Effector memory CD8-positive, alpha-beta T cell (primary cell): ENCODE measurements around the gene ZBTB46.
"Not testable (repeated sequence)": the region's sequence is repeated elsewhere in the genome, so short reads cannot be mapped to it uniquely, and the experiment has no call there.

Experiments used
- ATAC-seq: fragments of 150-1000 bp; cut with Tn5 transposase; replicated peaks from 2 replicates; pipeline ENCODE4 v1.10.0; 2021; ENCODE audit warnings: mild to moderate bottlenecking, moderate library complexity
- DNase-seq, 3 experiments: peaks; one replicate each; pipeline ENCODE4 v3.0.0; 2021
- H3K27ac Mint-ChIP-seq, 2 donors: one replicate each; pipeline ENCODE4 v1.8.0; 2022; ENCODE audit warnings: mild to moderate bottlenecking in 2 of 2, mixed read lengths in 2 of 2, moderate library complexity in 2 of 2
- H3K27me3 Mint-ChIP-seq, 2 donors: one replicate each; pipeline ENCODE4 v1.8.0; 2022; ENCODE audit warnings: mixed read lengths in 2 of 2
- H3K36me3 Mint-ChIP-seq: one replicate; pipeline ENCODE4 v1.8.0; 2022; ENCODE audit warnings: mild to moderate bottlenecking, moderate library complexity, mixed read lengths; ENCODE audit not compliant: insufficient read depth
- H3K4me1 Mint-ChIP-seq, 2 donors: one replicate each; pipeline ENCODE4 v1.8.0; 2022; ENCODE audit warnings: low read depth in 2 of 2, mixed read lengths in 2 of 2
- H3K4me3 Mint-ChIP-seq, 2 donors: one replicate each; pipeline ENCODE4 v1.8.0; 2022; ENCODE audit warnings: mild to moderate bottlenecking in 2 of 2, mixed read lengths in 2 of 2, moderate library complexity in 2 of 2
- H3K9me3 Mint-ChIP-seq, 2 donors: one replicate each; pipeline ENCODE4 v1.8.0; 2022; ENCODE audit warnings: mixed read lengths in 2 of 2
- total RNA-seq, 9 experiments: gene quantifications; one replicate each; lab custom pipeline; 2026; lab: John Stamatoyannopoulos, UW

The ZBTB46 gene, protein sequence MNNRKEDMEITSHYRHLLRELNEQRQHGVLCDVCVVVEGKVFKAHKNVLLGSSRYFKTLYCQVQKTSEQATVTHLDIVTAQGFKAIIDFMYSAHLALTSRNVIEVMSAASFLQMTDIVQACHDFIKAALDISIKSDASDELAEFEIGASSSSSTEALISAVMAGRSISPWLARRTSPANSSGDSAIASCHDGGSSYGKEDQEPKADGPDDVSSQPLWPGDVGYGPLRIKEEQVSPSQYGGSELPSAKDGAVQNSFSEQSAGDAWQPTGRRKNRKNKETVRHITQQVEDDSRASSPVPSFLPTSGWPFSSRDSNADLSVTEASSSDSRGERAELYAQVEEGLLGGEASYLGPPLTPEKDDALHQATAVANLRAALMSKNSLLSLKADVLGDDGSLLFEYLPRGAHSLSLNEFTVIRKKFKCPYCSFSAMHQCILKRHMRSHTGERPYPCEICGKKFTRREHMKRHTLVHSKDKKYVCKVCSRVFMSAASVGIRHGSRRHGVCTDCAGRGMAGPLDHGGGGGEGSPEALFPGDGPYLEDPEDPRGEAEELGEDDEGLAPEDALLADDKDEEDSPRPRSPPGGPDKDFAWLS
- total RNA-seq: 0 to 4.2 (median 0.67) reads per million in 9 experiments

DNA sequence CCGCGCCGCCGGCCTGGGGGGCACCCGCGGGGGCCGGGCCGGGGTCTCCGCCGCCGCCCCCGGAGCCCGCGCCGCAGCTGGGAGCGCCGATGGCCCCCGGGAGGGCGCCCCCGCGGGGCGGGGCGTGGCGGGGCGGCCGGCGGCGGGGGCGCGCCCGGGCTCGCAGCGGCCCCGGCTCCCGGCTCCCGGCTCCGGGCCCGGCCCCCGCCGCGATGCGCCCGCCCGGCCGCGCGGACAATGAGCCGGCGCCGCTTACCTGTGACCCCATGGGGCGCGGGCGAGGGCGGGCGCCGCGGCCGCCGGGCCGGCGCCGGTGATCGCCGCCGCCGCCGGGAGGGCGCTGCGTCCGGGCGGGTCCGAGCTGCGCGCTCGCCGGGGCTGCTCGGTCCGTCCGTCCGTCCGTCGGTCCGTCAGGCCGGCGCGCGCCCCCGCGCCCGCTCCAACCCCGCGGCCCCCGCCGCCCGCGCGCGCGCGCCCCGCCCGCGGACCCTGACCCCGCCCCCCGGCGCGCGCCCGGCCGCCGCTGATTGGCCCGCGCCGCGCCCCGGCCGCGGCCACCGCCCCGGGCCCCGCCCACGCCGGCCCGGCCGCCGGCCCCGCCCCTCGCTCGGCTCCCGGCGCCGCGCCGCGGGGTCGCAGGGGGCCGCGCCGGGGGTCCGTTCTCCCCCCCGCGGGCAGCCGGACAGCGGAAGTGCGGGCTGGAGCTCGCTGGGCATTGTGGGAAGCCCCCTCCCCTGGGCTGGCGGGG, at the start of gene ZBTB46:
Gene ZBTB46, minus strand, starts transcription at position 424 of the 748 bp plus-strand sequence. CDS start 40,507 bp downstream, outside the sequence.
- Mint-ChIP-seq H3K36me3 (peaks cover 3% of the 10 kb centered on the region), H3K27ac (peak within 1 kb of the TSS in 1 of 2 donors; percentile 65), H3K4me1 (peaks cover 8 to 9% of the 10 kb centered on the region in 2 donors), H3K9me3 (no peaks in the 10 kb centered on the region), H3K27me3 (peaks cover 33 to 54% of the 10 kb centered on the region in 2 donors), H3K4me3 (peak within 1 kb of the TSS; percentile 81 to 92)
- peak; percentile 43 for ATAC-seq
- no peak for DNase-seq

DNA sequence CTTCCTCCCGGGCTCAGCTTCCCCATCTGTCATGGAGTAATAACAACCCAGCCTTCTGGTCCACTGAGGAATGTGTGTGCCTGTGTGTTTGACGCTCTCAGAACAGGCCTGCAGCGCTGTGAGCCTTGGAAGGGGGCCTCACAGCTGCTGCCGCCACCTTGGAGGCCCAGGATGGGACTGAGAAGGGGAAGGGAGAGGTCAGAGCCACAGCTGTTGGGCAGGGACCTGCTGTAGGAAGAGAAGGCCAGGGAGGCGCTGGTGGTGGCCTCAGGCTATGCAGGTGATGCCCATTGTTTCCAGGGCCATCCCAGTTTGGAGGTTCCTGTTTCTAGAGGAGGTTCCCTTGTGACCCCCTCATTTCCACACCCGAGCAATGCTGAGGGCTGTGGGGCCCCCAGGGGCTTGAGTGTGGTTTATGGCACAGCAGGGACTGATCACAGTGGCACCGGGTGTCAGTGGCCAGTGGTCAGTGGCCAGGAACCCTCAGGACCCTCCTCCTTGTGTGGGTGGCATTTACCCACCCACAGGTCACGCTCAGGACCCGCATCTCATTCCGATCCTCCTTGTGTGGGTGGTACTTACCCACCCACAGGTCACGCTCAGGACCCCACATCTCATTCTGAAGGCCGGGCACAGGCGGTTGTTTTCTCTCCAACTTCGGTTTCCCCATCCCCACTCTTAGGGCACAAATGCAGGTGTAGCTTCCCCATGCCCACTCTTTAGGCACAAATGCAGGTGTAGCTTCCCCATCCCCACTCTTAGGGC, 48.0 kb upstream of the ZBTB46 start:
- H3K36me3 Mint-ChIP-seq: peaks cover 48% of the 10 kb centered on the region
- H3K9me3 Mint-ChIP-seq: no peaks in the 10 kb centered on the region
- H3K27ac Mint-ChIP-seq: no peak overlapping the region
- DNase-seq (no peak), ATAC-seq (no peak)
- no peak overlapping the region for H3K4me3 Mint-ChIP-seq
- H3K4me1 Mint-ChIP-seq: no peaks in the 10 kb centered on the region
- no peaks in the 10 kb centered on the region for H3K27me3 Mint-ChIP-seq

DNA sequence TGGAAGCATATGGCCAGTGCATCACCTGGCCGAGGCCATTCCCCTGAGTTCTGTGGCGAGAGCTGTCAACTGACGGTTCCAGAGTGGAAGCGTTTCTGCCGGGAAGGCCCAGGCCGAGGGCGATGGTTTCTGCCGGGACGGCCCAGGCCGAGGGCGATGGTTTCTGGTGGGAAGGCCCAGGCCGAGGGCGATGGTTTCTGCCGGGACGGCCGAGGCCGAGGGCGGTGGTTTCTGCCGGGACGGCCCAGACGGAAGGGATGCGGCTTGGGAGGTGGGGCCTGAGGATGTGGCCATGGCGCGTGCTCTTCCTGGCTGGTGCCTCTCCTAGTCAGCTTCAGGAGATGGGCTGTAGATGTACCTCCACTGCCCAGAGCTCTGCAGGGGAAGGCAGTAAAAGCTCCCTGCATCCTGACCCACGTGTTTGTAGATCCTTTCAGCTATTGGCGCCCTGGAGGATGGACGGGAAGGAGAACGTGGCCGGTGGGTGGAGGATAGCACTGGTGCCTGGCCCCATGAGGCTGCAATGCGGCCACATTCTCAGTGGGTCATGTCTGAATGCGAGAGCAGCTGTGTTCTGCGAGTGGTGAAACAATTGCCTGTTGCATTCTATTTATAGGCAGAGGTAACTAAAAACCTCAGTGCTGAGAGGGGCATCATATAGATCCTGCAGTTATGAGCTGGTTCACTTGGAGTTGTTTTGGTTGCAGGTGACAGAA, 46.8 kb upstream of the ZBTB46 start:
- Mint-ChIP-seq H3K27ac (no peak overlapping the region), H3K36me3 (peaks cover 56% of the 10 kb centered on the region), H3K4me3 (no peak overlapping the region), H3K4me1 (peaks cover 0 to 3% of the 10 kb centered on the region in 2 donors), H3K9me3 (no peaks in the 10 kb centered on the region), H3K27me3 (no peaks in the 10 kb centered on the region)
- ATAC-seq (no peak), DNase-seq (no peak)

DNA sequence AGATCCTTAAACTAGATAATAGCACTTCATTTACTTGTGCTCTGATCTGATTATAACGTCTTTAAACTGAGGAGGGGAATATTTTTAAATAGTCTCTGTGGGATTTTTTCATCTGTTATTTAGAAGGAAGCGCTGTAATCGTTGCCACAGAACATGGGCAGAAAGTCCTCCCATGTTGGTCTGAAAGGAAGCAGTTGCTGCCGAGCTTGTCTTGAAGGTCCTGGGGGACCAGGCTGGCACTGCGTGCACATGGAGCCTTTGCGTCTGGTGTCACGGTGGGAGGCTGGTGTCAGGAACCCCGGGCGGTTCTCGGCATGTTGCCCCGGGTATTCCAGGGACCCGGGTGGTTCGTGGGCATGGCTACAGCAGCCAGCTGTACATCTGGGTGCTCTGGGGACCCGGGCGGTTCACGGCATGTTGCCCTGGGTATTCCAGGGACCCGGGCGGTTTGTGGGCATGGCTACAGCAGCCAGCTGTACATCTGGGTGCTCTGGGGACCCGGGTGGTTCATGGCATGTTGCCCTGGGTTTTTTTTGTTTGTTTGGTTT, 45.5 kb upstream of the ZBTB46 start:
- Mint-ChIP-seq H3K4me3 (no peak overlapping the region), H3K4me1 (peaks cover 0 to 3% of the 10 kb centered on the region in 2 donors), H3K27ac (no peak overlapping the region), H3K9me3 (no peaks in the 10 kb centered on the region), H3K27me3 (no peaks in the 10 kb centered on the region), H3K36me3 (peaks cover 59% of the 10 kb centered on the region)
- ATAC-seq (no peak), DNase-seq (no peak)

DNA sequence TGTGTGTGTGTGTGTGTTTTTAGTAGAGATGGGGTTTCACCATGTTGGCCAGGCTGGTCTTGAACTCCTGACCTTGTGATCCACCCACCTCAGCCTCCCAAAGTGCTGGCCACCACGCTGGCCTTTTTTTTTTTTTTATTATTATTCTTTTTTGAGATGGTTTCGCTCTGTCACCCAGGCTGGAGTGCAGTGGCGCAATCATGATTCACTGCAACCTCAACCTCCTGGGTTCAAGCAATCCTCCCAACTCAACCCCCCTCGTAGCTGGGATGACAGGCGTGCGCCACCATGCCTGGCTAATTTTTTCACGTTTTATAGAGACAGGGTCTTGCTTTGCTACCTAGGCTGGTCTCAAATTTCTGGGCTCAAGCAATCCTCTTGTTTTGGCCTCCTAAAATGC, 43.2 kb upstream of the ZBTB46 start:
- H3K9me3 Mint-ChIP-seq, H3K27ac Mint-ChIP-seq, H3K27me3 Mint-ChIP-seq, DNase-seq, H3K4me3 Mint-ChIP-seq, H3K4me1 Mint-ChIP-seq, ATAC-seq: not testable (repeated sequence)
- peaks cover 73% of the 10 kb centered on the region for H3K36me3 Mint-ChIP-seq

DNA sequence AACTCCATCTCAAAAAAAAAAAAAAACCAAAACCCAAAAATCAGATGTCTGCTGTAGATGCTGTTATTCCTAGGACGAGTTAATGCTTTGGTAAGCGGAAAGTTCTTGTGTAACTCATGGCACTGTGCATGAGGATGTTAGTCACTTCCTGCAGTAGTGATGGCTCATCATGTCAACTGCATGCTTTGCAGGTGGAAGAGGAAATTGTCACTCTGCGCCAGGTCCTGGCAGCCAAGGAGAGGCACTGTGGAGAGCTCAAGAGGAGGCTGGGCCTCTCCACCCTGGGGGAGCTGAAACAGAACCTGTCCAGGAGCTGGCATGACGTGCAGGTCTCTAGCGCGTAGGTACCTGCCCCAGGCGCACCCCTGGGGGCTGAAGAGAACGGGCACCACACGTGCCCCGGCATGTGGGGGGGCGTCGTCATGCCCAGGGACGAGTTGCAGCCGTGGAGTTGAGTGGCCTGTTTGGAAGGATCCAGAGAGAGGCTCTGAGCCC, 42.5 kb upstream of the ZBTB46 start:
- peak overlapping the region in 1 of 2 donors; percentile 69 for H3K27ac Mint-ChIP-seq
- no peaks in the 10 kb centered on the region for H3K9me3 Mint-ChIP-seq
- ATAC-seq (peak; percentile 63), DNase-seq (no peak)
- peaks cover 0 to 3% of the 10 kb centered on the region in 2 donors for H3K4me1 Mint-ChIP-seq
- no peak overlapping the region for H3K4me3 Mint-ChIP-seq
- H3K27me3 Mint-ChIP-seq: no peaks in the 10 kb centered on the region
- peaks cover 80% of the 10 kb centered on the region for H3K36me3 Mint-ChIP-seq

DNA sequence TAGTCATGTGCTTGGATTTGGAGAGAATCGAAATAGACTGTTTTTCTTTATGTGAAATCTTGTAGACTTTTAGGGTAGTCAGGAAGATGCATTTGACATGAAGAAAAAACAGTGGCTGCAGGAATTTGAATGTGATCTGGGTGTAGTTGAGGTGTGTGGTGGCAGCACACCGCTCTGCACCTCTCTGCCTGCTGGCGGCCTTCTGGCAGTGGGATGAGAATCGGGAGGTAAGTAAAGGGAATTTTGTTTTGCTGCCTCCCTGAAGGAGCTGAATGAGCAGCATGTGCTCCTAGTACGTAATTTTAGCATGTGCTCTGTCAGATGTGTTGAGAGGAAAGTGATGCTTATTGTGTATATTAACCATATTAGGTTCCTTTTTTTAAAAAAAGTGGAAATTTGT, 37.2 kb upstream of the ZBTB46 start:
- H3K9me3 Mint-ChIP-seq: no peaks in the 10 kb centered on the region
- H3K27me3 Mint-ChIP-seq: no peaks in the 10 kb centered on the region
- DNase-seq (no peak), ATAC-seq (no peak)
- peaks cover 61% of the 10 kb centered on the region for H3K36me3 Mint-ChIP-seq
- H3K4me1 Mint-ChIP-seq: peaks cover 17 to 24% of the 10 kb centered on the region in 2 donors
- H3K27ac Mint-ChIP-seq: no peak overlapping the region
- no peak overlapping the region for H3K4me3 Mint-ChIP-seq

DNA sequence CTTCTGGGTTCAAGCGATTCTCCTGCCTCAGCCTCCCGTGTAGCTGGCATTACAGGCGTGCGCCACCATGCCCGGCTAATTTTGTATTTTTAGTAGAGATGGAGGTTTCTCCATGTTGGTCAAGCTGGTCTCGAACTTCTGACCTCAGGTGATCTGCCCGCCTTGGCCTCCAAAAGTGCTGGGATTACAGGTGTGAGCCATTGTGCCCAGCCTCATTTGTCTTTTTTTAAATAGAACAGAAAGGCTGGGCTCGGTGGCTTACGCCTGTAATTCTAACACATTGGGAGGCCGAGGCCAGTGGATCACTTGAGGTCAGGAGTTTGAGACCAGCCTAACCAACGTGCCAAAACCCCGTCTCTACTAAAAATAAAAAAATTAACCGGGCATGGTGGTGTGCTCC, 36.0 kb upstream of the ZBTB46 start:
- H3K27ac Mint-ChIP-seq: peak overlapping the region in 1 of 2 donors; percentile 46
- peaks cover 21 to 28% of the 10 kb centered on the region in 2 donors for H3K4me1 Mint-ChIP-seq
- H3K36me3 Mint-ChIP-seq: peaks cover 52% of the 10 kb centered on the region
- H3K4me3 Mint-ChIP-seq: peak overlapping the region; percentile 86 to 90
- not testable (repeated sequence) for DNase-seq, ATAC-seq, H3K27me3 Mint-ChIP-seq, H3K9me3 Mint-ChIP-seq

DNA sequence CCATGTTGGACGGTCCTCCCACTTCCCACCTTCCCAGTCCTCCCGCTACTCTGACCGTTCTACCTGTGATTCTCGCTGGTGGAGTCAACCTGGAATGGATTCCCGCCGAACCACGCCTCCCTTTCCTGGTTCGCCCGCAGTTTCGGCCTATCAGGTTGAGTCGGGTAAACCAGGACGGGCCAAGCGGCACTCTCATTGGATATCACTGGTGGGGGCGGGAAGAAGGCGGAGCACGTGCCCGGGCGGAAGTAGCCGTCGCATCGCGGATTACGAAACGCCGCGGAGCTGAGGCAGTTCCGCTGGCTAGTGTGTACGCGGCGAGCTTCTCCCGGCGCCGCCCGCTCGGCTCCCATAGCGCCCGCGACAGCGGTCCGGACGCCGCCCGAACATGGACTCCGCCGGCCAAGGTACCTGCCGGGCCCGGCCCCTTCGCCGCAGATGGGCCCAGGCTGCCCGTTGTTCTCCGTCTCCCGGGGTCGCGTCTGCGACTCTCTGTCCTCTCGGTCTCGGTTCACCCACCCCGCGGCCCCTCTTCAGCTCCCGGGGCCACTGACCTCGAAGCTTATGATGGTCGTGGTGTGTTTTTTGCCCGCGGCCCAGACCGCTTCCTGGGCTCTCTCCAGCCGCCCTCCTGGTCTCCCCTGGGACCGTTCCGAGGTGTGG, 34.0 kb upstream of the ZBTB46 start, which contains the start of gene TPD52L2:
Gene TPD52L2, plus strand, starts transcription at position 293 of the 663 bp plus-strand sequence. Its CDS starts 96 bp downstream, at position 389.
- ATAC-seq (peak; percentile 86), DNase-seq (peak; percentile 95 to 96 (median 95))
- Mint-ChIP-seq H3K27ac (peak within 1 kb of the TSS; percentile 88 to 91), H3K4me1 (peaks cover 21 to 28% of the 10 kb centered on the region in 2 donors), H3K27me3 (no peaks in the 10 kb centered on the region), H3K36me3 (peaks cover 41% of the 10 kb centered on the region), H3K9me3 (no peaks in the 10 kb centered on the region), H3K4me3 (peak within 1 kb of the TSS; percentile 86 to 90)

DNA sequence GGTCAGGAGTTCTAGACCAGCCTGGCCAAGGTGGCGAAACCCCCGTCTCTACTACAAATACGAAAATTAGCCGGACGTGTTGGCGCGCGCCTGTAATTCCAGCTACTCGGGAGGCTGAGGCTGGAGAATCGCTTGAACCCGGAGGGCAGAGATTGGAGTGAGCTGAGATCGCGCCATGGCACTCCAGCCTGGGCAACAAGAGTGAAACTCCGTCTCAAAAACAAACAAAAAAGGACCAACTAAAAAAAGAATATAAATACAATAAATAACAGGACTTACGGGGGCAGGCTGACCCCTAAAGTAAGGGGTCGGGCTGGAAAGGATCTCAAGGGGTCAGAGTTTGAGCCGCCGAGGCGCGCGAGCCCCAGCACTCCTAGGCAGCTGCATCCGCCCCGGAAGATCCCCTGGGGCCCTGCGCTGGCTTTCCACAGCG, 33.5 kb upstream of the ZBTB46 start:
- peak overlapping the region; percentile 88 to 91 for H3K27ac Mint-ChIP-seq
- H3K9me3 Mint-ChIP-seq: no peaks in the 10 kb centered on the region
- H3K4me3 Mint-ChIP-seq: peak overlapping the region; percentile 86 to 90
- H3K27me3 Mint-ChIP-seq: no peaks in the 10 kb centered on the region
- ATAC-seq (peak; percentile 2), DNase-seq (no peak)
- peaks cover 35% of the 10 kb centered on the region for H3K36me3 Mint-ChIP-seq
- peaks cover 21 to 28% of the 10 kb centered on the region in 2 donors for H3K4me1 Mint-ChIP-seq

DNA sequence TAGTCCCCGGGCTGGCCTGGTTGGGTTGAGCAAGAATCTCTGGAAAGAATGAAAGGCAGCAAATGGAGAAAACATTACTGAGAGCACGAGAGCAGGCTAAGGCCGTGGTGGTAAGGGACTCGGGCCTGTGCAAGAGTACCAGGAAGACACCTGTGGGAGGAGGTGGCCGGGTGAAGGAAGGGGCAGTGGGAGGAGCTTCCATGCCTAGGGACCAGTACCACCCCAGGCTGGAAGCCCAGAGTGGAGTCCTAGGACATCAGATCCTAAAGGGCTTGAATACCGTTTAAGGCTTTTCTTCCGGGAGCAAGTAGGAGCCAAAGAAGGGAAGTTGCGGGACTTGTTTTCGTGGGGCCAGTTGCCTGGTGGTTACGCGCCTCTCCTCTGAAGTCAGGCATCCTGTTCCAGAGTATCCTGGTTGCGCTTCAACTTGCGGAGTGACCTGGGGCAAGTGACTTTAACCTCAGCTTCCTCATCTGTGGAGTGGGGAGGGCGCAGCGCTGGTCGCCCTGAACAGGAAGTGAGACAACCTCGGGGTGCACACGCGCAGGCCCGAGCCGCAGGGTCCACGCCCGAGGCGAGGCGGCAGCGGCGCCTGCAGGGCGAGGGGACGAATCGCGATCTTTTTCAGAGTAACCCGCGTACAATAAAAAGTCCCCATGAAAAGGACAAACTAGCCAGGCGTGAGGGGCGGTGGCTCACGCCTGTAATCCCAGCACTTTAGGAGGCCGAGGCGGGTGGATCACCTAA, 32.9 kb upstream of the ZBTB46 start:
- no peaks in the 10 kb centered on the region for H3K9me3 Mint-ChIP-seq
- peak; percentile 73 for ATAC-seq
- peaks cover 31% of the 10 kb centered on the region for H3K36me3 Mint-ChIP-seq
- H3K27ac Mint-ChIP-seq: peak overlapping the region; percentile 88 to 91
- DNase-seq: peak; percentile 64 to 71 (median 67)
- peaks cover 21 to 28% of the 10 kb centered on the region in 2 donors for H3K4me1 Mint-ChIP-seq
- peak overlapping the region; percentile 86 to 90 for H3K4me3 Mint-ChIP-seq
- H3K27me3 Mint-ChIP-seq: no peaks in the 10 kb centered on the region
